ENCODE results near the gene TRIM54. TPM values are rescaled to one million over a fixed set of nuclear protein-coding genes. Genes with fewer than 3 reads are reported as not detected.

TRIM54 gene
- total RNA-seq, 1 donor from 2014 or later, result not detected

- no peak overlapping the region for H3K4me3 Mint-ChIP-seq
- no peaks in the 10 kb centered on the region for H3K4me1 Mint-ChIP-seq
- no peak for TF ChIP-seq CTCF (conservative IDR thresholded peaks at IDR 0.05)
- H3K27me3 Mint-ChIP-seq (ENCODE audit: low read depth), result peaks cover 73% of the 10 kb centered on the region
- no peaks in the 10 kb centered on the region for H3K36me3 Mint-ChIP-seq (ENCODE audit: low read depth)
- no peak for DNase-seq (ENCODE audit: low read depth, low spot score)
- H3K9me3 Mint-ChIP-seq, result no peaks in the 10 kb centered on the region
- no peak overlapping the region for H3K27ac Mint-ChIP-seq (ENCODE audit: unreplicated experiment)
Observed at GRCh38 chr2:27281442-27281841, 787 bp upstream of the TRIM54 start.

- DNase-seq (ENCODE audit: low read depth, low spot score), result no peak
- H3K27me3 Mint-ChIP-seq (ENCODE audit: low read depth), result peaks cover 76% of the 10 kb centered on the region
- no peaks in the 10 kb centered on the region for H3K36me3 Mint-ChIP-seq (ENCODE audit: low read depth)
- no peaks in the 10 kb centered on the region for H3K9me3 Mint-ChIP-seq
- TF ChIP-seq CTCF (conservative IDR thresholded peaks at IDR 0.05), result no peak
- H3K4me3 Mint-ChIP-seq, result no peak overlapping the region
- no peak overlapping the region for H3K27ac Mint-ChIP-seq (ENCODE audit: unreplicated experiment)
- no peaks in the 10 kb centered on the region for H3K4me1 Mint-ChIP-seq
Observed at GRCh38 chr2:27282892-27283291, 663 bp downstream of the TRIM54 start.

GRCh38 chr2:27284996-27285395 is 2.8 kb downstream of the TRIM54 start:
- no peak for TF ChIP-seq CTCF (conservative IDR thresholded peaks at IDR 0.05)
- no peak for DNase-seq (ENCODE audit: low read depth, low spot score)
- no peaks in the 10 kb centered on the region for H3K4me1 Mint-ChIP-seq
- H3K4me3 Mint-ChIP-seq, result no peak overlapping the region
- H3K9me3 Mint-ChIP-seq, result no peaks in the 10 kb centered on the region
- H3K27ac Mint-ChIP-seq (ENCODE audit: unreplicated experiment), result no peak overlapping the region
- H3K27me3 Mint-ChIP-seq (ENCODE audit: low read depth), result peaks cover 83% of the 10 kb centered on the region
- no peaks in the 10 kb centered on the region for H3K36me3 Mint-ChIP-seq (ENCODE audit: low read depth)

- no peak overlapping the region for H3K27ac Mint-ChIP-seq (ENCODE audit: unreplicated experiment)
- H3K27me3 Mint-ChIP-seq (ENCODE audit: low read depth), result peaks cover 82% of the 10 kb centered on the region
- no peaks in the 10 kb centered on the region for H3K4me1 Mint-ChIP-seq
- no peaks in the 10 kb centered on the region for H3K36me3 Mint-ChIP-seq (ENCODE audit: low read depth)
- H3K4me3 Mint-ChIP-seq, result no peak overlapping the region
- no peaks in the 10 kb centered on the region for H3K9me3 Mint-ChIP-seq
- no peak for DNase-seq (ENCODE audit: low read depth, low spot score)
- no peak for TF ChIP-seq CTCF (conservative IDR thresholded peaks at IDR 0.05)
Observed at GRCh38 chr2:27285481-27285880, 3.3 kb downstream of the TRIM54 start.

- no peak for TF ChIP-seq CTCF (conservative IDR thresholded peaks at IDR 0.05)
- Mint-ChIP-seq H3K27ac (ENCODE audit: unreplicated experiment) (no peak overlapping the region), H3K4me1 (no peaks in the 10 kb centered on the region), H3K27me3 (ENCODE audit: low read depth) (peaks cover 81% of the 10 kb centered on the region), H3K9me3 (no peaks in the 10 kb centered on the region), H3K36me3 (ENCODE audit: low read depth) (no peaks in the 10 kb centered on the region), H3K4me3 (no peak overlapping the region)
- DNase-seq (ENCODE audit: low read depth, low spot score), result no peak
Observed at GRCh38 chr2:27288610-27289009, 6.4 kb downstream of the TRIM54 start.

- no peak for DNase-seq (ENCODE audit: low read depth, low spot score)
- no peak overlapping the region for H3K4me3 Mint-ChIP-seq
- peaks cover 68% of the 10 kb centered on the region for H3K27me3 Mint-ChIP-seq (ENCODE audit: low read depth)
- no peaks in the 10 kb centered on the region for H3K36me3 Mint-ChIP-seq (ENCODE audit: low read depth)
- TF ChIP-seq CTCF (conservative IDR thresholded peaks at IDR 0.05), result no peak
- no peaks in the 10 kb centered on the region for H3K9me3 Mint-ChIP-seq
- no peaks in the 10 kb centered on the region for H3K4me1 Mint-ChIP-seq
- H3K27ac Mint-ChIP-seq (ENCODE audit: unreplicated experiment), result no peak overlapping the region
Observed at GRCh38 chr2:27290549-27290948, 8.3 kb downstream of the TRIM54 start.
